Activated naive CD4-positive, alpha-beta T cell treated with anti-CD3 and anti-CD28 coated beads, Interleukin-2, amount 10 ng/mL, durations not matched to agents 7 days and 5 days (primary cell): ENCODE results near the gene LIPC.

ENCODE experiments used
- CTCF ChIA-PET: fragments of 350-600 bp; sonication (Branson Sonifier 250); formaldehyde crosslinking; loops from one replicate; lab custom pipeline; 2021; ENCODE audit warnings: antibody characterized with exemption; lab: Charles Lee
- DNase-seq: peaks from one replicate; pipeline ENCODE4 v3.0.0-alpha.2; 2020
- H3K27ac Mint-ChIP-seq: one replicate; pipeline ENCODE4 v1.8.0; 2021; ENCODE audit warnings: mild to moderate bottlenecking, moderate library complexity, mixed read lengths
- H3K27me3 Mint-ChIP-seq: one replicate; pipeline ENCODE4 v1.8.0; 2021; ENCODE audit warnings: mild to moderate bottlenecking, mixed read lengths
- H3K36me3 Mint-ChIP-seq: one replicate; pipeline ENCODE4 v1.8.0; 2021; ENCODE audit warnings: mixed read lengths
- H3K4me1 Mint-ChIP-seq: one replicate; pipeline ENCODE4 v1.8.0; 2021; ENCODE audit warnings: mixed read lengths
- H3K4me3 Mint-ChIP-seq: one replicate; pipeline ENCODE4 v1.8.0; 2021; ENCODE audit warnings: mild to moderate bottlenecking, moderate library complexity, mixed read lengths
- H3K9me3 Mint-ChIP-seq: one replicate; pipeline ENCODE4 v1.8.0; 2021; ENCODE audit warnings: mixed read lengths

The LIPC gene

DNA sequence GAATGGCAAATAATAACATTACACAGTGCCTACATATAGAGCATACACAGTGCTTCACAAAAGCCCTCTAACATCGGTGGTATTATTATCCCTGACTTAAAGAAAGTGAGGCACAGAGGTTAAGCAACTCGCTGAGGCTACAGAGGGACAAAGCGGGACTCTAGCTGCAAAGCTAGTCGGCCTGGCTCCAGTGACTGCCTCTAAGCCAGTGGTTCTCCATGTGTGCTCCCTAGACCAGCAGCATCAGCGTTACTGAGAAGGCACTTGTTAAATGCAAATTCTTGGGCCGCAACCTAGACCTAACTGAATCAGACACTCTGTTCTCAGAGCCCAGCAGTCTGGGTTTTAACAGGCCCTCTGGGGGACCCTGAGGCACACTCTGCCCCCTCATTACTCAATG, 33.1 kb upstream of the LIPC start:
- H3K4me1 Mint-ChIP-seq = peaks cover 3% of the 10 kb centered on the region
- H3K4me3 Mint-ChIP-seq = no peak overlapping the region
- H3K36me3 Mint-ChIP-seq = no peaks in the 10 kb centered on the region
- CTCF ChIA-PET = interaction anchor here (1.1 kb wide), 1 partner anchor 362 kb away, joined by 3 read pairs; no protein-coding TSS in a partner anchor
- H3K9me3 Mint-ChIP-seq = no peaks in the 10 kb centered on the region
- H3K27ac Mint-ChIP-seq = no peak overlapping the region
- no peak for DNase-seq
- H3K27me3 Mint-ChIP-seq = peaks cover 50% of the 10 kb centered on the region

DNA sequence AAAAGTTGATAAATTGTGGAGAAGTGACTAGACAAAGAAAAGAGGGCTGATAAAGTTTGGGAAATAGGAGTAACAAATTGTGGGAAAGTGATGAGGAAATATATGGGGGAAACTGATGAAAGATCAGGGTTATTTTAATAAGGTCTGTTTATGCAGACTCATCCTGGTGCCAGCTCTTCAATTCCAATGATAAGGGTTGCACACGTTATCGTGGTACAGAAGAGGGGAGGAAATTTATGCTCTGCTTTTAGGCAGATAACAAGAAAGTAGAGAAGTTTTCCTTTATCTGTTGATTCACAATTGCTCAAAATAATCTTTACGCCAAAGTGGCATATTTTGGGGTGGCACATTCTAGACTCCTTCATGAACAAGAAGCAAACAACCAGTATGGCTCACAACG, 32.1 kb upstream of the LIPC start:
- CTCF ChIA-PET = no interaction called here
- Mint-ChIP-seq H3K4me1 (peaks cover 3% of the 10 kb centered on the region), H3K27me3 (peaks cover 49% of the 10 kb centered on the region), H3K9me3 (no peaks in the 10 kb centered on the region), H3K27ac (no peak overlapping the region), H3K4me3 (no peak overlapping the region), H3K36me3 (no peaks in the 10 kb centered on the region)
- DNase-seq = no peak

DNA sequence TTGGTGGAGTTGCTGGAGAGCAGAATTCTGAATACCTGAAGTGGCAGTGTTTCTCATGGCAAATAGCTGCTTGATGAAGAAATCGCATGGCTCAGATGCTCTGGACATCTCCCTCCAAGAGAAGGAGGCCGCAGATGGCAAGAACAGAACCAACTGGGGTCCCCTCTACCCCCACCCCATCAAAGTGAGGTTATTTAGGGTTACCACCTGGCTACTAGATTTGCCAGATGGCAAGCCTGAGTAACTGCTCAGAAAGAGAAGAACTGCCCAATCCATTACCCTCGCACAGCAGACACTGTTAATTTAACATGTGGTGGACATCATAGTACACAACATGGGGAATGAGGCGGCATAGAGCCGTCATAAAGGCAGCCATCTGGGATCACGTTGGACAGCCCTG, 30.5 kb upstream of the LIPC start:
- DNase-seq = no peak
- peaks cover 3% of the 10 kb centered on the region for H3K4me1 Mint-ChIP-seq
- no peak overlapping the region for H3K4me3 Mint-ChIP-seq
- no peaks in the 10 kb centered on the region for H3K9me3 Mint-ChIP-seq
- no peaks in the 10 kb centered on the region for H3K36me3 Mint-ChIP-seq
- CTCF ChIA-PET = no interaction called here
- H3K27ac Mint-ChIP-seq = no peak overlapping the region
- H3K27me3 Mint-ChIP-seq = peaks cover 40% of the 10 kb centered on the region

DNA sequence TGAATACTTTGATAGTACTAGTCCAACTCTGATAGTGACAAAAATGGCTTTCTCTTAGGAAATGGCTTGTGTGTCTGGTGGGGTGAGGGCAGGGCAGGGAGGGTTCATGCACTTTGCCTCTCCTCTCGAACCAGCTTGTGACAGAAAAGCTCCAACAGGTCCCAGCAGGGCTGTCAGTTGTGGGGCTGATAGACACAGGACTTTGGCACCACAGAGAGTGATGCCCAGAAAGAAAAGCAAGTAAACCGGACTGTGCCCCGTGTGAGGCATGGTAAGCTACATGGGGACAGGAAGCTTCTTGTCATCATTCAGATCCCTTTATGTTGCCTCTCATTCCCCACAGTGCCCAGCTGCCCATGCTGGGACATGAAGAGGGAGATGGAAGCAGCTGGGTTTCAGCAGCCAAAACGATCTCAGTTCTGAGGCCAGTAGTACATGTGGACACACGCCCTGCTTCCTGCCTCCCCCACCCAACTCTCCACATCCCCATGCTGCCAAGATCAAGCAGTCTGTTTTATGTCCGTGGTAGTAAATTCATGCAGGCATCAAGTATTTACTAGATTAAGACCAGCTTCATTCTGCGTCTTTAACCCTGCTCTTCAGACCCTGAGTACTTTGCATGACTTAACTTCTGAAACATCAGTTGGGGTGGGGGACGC, 29.7 kb upstream of the LIPC start:
- Mint-ChIP-seq H3K9me3 (no peaks in the 10 kb centered on the region), H3K27me3 (peaks cover 38% of the 10 kb centered on the region), H3K4me3 (no peak overlapping the region), H3K4me1 (peaks cover 3% of the 10 kb centered on the region), H3K27ac (no peak overlapping the region), H3K36me3 (no peaks in the 10 kb centered on the region)
- DNase-seq = no peak
- CTCF ChIA-PET = no interaction called here

DNA sequence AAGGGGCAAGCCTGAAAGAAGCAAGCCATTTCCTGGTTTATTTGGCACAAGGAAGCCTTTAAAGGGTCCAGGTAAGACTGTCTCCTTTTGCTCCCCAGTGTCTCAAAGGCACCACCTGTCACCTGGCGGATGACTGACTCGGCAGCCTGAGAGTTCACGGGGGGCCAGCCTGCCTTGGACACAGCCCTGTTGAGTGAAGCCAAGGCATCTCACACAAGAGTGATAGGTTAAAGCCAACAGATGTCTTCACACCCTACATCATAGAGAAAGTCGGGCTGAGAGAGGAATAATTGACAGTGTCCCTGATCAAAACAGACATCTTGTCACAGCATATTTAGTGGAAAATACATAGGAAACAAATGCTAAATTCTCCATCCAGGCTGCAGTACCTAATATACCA, 28.2 kb upstream of the LIPC start:
- H3K9me3 Mint-ChIP-seq = no peaks in the 10 kb centered on the region
- no peak overlapping the region for H3K4me3 Mint-ChIP-seq
- no peak overlapping the region for H3K27ac Mint-ChIP-seq
- H3K27me3 Mint-ChIP-seq = peaks cover 31% of the 10 kb centered on the region
- CTCF ChIA-PET = no interaction called here
- no peak for DNase-seq
- peaks cover 3% of the 10 kb centered on the region for H3K4me1 Mint-ChIP-seq
- H3K36me3 Mint-ChIP-seq = no peaks in the 10 kb centered on the region

DNA sequence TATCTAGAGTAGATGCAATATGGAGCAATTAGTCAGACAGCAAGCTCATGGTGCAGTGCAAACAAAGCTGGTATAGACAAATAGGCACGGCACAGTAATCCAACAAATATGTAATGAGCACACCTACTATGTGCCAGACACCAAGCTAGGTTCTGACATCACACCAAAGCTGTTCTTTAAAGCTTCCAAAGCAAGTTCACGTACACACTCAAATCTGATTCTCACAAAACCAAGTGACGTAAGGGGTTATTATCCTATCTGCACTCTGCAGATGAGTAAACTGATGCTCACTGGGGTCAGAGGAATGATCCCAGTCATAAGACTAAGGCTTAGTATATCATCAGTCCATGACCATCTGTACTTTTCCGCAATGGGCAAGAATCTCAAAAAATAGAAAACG, 27.8 kb upstream of the LIPC start:
- no peak overlapping the region for H3K27ac Mint-ChIP-seq
- H3K4me1 Mint-ChIP-seq = peaks cover 4% of the 10 kb centered on the region
- no peaks in the 10 kb centered on the region for H3K9me3 Mint-ChIP-seq
- H3K4me3 Mint-ChIP-seq = no peak overlapping the region
- no peak for DNase-seq
- CTCF ChIA-PET = no interaction called here
- no peaks in the 10 kb centered on the region for H3K36me3 Mint-ChIP-seq
- H3K27me3 Mint-ChIP-seq = peaks cover 31% of the 10 kb centered on the region

DNA sequence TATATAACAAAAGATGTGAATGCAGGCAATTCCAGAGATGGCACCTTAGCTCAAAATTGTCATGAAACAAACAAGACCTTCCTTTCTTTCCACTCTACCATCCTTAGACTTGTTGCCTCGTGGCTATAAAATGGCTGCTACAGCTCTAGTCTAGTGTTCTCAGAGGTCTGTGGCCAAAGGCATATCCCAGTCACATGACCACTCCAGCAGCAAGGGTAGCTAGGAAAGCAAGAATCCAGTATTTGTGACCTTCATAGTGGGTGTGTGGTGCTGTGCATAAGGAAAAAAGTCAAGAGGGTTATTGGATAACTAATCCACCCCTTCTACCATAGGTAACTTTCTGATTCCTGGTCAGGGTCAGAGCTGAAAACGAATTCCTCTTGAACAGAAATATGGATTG, 27.1 kb upstream of the LIPC start:
- Mint-ChIP-seq H3K27me3 (peaks cover 31% of the 10 kb centered on the region), H3K36me3 (no peaks in the 10 kb centered on the region), H3K27ac (no peak overlapping the region), H3K4me1 (peaks cover 11% of the 10 kb centered on the region), H3K9me3 (no peaks in the 10 kb centered on the region), H3K4me3 (no peak overlapping the region)
- CTCF ChIA-PET = no interaction called here
- no peak for DNase-seq

DNA sequence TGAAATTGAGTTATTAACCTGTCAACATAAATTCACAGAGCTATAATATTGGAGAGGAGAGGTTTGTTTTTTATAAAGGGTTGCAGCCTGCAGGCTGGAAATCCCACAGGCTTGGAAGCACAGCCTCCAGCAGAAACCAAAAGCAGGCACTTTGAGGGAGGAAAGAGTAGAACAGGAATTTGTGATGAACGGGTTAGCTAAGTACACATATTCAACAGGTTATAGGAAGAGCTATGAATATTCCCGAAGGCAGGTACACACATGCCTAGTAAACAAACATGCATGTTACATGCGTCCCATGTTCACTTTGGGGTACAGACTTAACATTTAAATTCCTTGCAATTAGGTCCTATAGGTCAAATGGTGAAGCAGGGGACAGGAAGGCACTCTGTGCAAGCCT, 25.9 kb upstream of the LIPC start:
- CTCF ChIA-PET = no interaction called here
- no peak overlapping the region for H3K4me3 Mint-ChIP-seq
- peaks cover 22% of the 10 kb centered on the region for H3K4me1 Mint-ChIP-seq
- peaks cover 4% of the 10 kb centered on the region for H3K36me3 Mint-ChIP-seq
- peaks cover 31% of the 10 kb centered on the region for H3K27me3 Mint-ChIP-seq
- DNase-seq = no peak
- H3K9me3 Mint-ChIP-seq = no peaks in the 10 kb centered on the region
- H3K27ac Mint-ChIP-seq = no peak overlapping the region

DNA sequence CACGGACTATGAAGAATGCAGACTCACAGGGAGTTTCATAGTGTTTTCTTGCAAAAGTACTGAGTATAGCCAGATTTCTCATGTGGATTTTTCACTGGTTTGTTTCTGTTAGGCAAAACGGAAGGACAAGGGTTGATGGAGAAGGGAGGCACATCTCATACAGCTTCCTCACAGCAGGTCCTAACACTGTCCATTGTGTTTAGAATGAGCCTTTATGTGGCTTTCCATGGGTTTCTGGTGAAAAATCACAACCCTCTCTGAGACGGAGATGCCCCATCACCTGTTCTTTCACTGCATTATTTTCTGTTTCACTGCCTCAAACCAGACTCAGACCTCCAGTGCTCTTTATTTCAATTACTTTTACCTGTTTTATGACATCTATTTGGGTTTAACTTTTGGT, 25.0 kb upstream of the LIPC start:
- CTCF ChIA-PET = no interaction called here
- DNase-seq = no peak
- Mint-ChIP-seq H3K27ac (no peak overlapping the region), H3K27me3 (peaks cover 23% of the 10 kb centered on the region), H3K4me1 (peaks cover 24% of the 10 kb centered on the region), H3K9me3 (no peaks in the 10 kb centered on the region), H3K36me3 (peaks cover 4% of the 10 kb centered on the region), H3K4me3 (no peak overlapping the region)

DNA sequence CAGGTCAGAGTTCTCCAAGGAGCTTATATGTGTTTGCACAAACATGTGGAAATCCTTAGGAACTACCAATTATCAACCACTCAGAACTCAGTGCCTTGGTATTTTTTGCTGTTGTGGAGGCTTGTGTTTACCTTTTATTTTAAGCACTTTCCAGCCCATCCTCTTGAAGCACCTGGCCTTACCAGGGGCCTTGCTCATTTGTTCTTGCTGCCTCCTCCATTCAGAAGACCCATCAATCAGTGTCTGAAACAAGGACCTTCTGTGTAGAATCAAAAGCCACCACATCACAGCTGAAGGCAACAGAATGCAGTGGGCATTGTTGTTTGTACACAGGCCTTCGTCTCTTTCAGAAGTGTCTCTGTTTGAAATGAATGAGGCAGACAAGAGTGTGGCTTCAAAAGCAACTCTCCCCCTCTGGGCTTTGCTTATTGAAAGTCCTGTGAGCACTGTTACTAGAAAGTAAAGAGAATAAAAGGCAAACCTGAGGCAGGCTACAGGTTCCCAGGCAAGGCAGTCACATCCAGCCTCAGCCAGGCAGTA, 24.5 kb upstream of the LIPC start:
- Mint-ChIP-seq H3K9me3 (no peaks in the 10 kb centered on the region), H3K27ac (no peak overlapping the region), H3K4me1 (peaks cover 22% of the 10 kb centered on the region), H3K4me3 (no peak overlapping the region), H3K36me3 (peaks cover 4% of the 10 kb centered on the region), H3K27me3 (peaks cover 19% of the 10 kb centered on the region)
- CTCF ChIA-PET = no interaction called here
- no peak for DNase-seq

DNA sequence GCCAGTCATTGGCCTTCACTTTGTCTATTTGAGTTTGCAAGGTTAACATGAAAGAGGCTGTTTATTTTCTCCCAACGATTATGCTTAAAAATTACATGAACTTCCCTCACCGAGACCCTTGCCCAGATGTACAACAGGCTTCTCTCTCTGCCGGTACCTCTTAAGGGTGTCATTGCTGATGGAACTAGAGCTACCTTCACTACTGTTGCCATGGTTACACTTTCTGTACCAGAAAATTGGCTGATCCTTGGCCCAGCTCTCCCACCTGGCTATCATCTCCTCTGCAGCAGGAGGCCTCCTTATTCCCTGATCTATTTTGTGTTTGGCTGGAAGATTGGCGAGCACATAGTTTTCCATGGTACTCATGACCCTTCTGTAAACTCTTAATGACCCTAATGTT, 24.0 kb upstream of the LIPC start:
- no peak for DNase-seq
- Mint-ChIP-seq H3K4me3 (no peak overlapping the region), H3K4me1 (peaks cover 20% of the 10 kb centered on the region), H3K36me3 (peaks cover 4% of the 10 kb centered on the region), H3K9me3 (no peaks in the 10 kb centered on the region), H3K27ac (no peak overlapping the region), H3K27me3 (peaks cover 14% of the 10 kb centered on the region)
- CTCF ChIA-PET = no interaction called here

DNA sequence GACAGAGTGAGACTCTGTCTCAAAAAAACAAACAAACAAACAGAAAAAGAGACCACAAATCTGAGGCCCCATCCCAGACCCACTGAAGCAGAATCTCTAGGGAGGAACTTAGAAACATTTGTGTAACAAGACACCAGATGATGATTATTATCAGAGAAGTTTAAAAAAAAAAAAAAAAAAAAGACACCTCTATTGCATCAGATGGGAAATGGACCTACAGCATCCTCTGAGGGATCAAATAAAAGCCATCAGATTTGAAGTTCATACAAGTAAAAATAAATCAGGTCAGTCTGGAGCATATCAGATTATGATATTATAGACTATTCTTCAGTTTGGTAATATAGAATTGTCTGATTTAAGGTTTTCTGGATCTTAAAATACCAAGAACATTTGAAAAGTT, 21.9 kb upstream of the LIPC start:
- H3K4me1 Mint-ChIP-seq = peaks cover 20% of the 10 kb centered on the region
- peaks cover 5% of the 10 kb centered on the region for H3K36me3 Mint-ChIP-seq
- H3K4me3 Mint-ChIP-seq = no peak overlapping the region
- no peaks in the 10 kb centered on the region for H3K27me3 Mint-ChIP-seq
- H3K27ac Mint-ChIP-seq = peak overlapping the region; percentile 79
- no peaks in the 10 kb centered on the region for H3K9me3 Mint-ChIP-seq
- CTCF ChIA-PET = interaction anchor here (1.1 kb wide), 1 partner anchor 31 kb away, joined by 5 read pairs; no protein-coding TSS in a partner anchor
- no peak for DNase-seq

DNA sequence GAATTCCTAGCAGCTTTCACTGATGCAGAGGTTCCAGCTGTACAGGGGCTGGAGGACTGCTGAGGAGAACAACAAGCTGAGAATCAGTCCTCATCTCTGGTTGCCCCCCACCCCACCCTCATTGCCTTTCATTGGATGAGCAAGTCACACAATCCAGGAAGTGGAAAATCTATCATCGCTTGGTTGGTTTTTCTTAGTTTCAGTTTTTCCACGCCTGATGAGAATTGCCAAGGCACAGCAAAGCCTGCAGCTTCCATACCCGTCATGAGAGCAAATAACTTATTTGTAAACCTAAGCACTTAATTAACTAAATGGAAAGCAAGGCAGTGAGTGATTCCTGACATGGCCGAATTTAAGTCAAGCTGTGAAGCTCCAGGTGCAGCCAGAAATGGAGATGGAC, 21.4 kb upstream of the LIPC start:
- CTCF ChIA-PET = interaction anchor here (1.0 to 1.6 kb wide), 3 partner anchors 16 to 52 kb away, joined by 3 to 5 read pairs (median 4); no protein-coding TSS in a partner anchor
- peak overlapping the region; percentile 72 for H3K4me3 Mint-ChIP-seq
- no peaks in the 10 kb centered on the region for H3K27me3 Mint-ChIP-seq
- H3K36me3 Mint-ChIP-seq = peaks cover 5% of the 10 kb centered on the region
- peak; percentile 57 for DNase-seq
- H3K4me1 Mint-ChIP-seq = peaks cover 20% of the 10 kb centered on the region
- H3K9me3 Mint-ChIP-seq = no peaks in the 10 kb centered on the region
- peak overlapping the region; percentile 87 for H3K27ac Mint-ChIP-seq

DNA sequence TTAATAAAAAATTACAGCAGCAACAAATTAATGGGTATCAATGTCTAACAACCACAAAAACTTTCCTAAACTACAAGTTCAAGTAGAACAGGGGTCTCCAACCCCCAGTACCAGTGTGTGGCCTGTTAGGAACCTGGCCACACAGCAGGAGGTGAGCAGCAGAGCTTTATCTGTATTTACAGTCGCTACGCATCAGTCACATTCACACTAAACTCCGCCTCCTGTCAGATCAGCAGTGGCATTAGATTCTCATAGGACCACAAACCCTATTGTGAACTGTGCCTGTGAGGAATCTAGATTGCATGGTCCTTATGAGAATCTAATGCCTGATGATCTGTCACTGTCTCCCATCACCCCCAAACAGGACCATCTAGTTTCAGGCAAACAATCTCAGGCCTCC, 18.5 kb upstream of the LIPC start:
- H3K36me3 Mint-ChIP-seq = peaks cover 5% of the 10 kb centered on the region
- H3K27ac Mint-ChIP-seq = no peak overlapping the region
- no peaks in the 10 kb centered on the region for H3K9me3 Mint-ChIP-seq
- H3K4me3 Mint-ChIP-seq = no peak overlapping the region
- no peaks in the 10 kb centered on the region for H3K27me3 Mint-ChIP-seq
- no peak for DNase-seq
- H3K4me1 Mint-ChIP-seq = peaks cover 20% of the 10 kb centered on the region
- CTCF ChIA-PET = no interaction called here

DNA sequence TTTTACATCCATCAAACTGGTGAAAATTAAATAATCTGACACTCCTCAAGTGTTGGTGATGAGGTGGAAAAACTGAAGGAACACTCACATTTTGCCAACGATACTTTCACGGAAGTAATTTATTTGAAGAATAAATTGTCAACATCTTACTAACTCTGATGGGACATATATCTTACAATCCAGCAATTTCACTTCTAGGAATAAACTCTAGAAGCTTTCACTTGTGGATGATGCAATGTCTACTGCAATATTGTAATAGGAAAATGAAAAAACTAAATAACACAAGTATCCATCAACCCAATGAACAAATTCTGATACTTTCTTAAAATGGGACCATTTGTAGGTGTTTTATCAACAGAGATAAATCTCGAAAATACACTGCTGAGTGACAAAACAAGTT, 16.2 kb upstream of the LIPC start:
- CTCF ChIA-PET = no interaction called here
- peaks cover 4% of the 10 kb centered on the region for H3K4me1 Mint-ChIP-seq
- H3K27ac Mint-ChIP-seq = no peak overlapping the region

More for the DNA sequence above, 16.2 kb upstream of the LIPC start:
- H3K36me3 Mint-ChIP-seq = peaks cover 1% of the 10 kb centered on the region
- no peaks in the 10 kb centered on the region for H3K27me3 Mint-ChIP-seq
- no peak overlapping the region for H3K4me3 Mint-ChIP-seq
- no peaks in the 10 kb centered on the region for H3K9me3 Mint-ChIP-seq
- no peak for DNase-seq
